ENCODE results near the gene POLR2C.

DNA sequence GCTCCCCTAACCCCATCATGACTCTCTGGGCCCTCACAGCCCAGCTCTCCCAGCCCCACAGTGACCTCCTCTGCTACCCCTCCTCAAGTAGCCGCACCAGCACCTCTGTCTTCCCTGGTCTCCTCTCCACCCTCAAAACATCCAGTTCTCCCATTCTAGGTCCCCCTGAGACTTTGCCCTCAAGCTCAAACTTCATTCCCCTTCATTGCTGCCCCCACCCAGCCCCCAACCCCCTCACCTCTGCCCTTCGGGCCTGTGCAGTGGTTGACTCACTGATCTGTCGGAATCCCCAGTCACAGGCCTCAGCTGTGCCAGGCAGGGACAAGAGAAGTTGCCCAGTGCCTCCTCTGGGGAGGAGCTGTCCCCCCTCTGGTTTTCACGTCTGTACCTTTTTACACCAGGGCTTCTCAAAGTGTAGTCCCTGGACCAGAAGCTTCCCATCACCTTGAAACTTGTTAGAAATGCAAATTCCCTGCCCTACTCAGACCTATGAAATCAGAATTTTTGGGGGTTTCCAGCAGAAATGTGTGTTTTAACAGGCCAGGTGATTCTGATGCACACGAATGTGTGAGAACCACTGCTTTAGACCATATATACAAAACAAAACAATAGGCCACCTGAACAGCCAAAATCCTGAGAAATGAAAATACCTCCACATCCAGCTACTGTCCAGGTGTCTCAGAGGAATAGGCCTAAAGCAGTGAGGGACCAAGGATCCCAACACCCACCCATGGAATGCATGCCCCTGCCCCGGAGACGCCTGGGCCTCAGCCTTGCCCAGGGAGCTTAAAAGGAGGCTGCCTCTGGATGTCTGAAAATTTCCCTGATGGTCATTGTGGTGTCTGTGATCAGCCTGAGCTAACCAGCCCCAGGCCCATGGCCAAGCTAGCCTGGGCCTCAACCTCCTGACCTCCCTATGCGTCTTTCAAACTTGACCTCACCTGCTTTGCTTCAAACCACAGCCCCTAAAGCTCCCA, 24.7 kb downstream of the POLR2C start:
- TF ChIP-seq POLR2A (IDR thresholded peaks at IDR 0.05): no peak
- TF ChIP-seq, protein P1, sequence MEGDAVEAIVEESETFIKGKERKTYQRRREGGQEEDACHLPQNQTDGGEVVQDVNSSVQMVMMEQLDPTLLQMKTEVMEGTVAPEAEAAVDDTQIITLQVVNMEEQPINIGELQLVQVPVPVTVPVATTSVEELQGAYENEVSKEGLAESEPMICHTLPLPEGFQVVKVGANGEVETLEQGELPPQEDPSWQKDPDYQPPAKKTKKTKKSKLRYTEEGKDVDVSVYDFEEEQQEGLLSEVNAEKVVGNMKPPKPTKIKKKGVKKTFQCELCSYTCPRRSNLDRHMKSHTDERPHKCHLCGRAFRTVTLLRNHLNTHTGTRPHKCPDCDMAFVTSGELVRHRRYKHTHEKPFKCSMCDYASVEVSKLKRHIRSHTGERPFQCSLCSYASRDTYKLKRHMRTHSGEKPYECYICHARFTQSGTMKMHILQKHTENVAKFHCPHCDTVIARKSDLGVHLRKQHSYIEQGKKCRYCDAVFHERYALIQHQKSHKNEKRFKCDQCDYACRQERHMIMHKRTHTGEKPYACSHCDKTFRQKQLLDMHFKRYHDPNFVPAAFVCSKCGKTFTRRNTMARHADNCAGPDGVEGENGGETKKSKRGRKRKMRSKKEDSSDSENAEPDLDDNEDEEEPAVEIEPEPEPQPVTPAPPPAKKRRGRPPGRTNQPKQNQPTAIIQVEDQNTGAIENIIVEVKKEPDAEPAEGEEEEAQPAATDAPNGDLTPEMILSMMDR (IDR thresholded peaks at IDR 0.05): no peak

Data from gastroesophageal sphincter (tissue), 3 donors.